SK-N-SH (cell line): Measurements from ENCODE around the gene CYSTM1. TPM values are rescaled to one million over a fixed set of nuclear protein-coding genes. Genes with fewer than 3 reads are reported as not detected.

Experiments
- CTCF ChIA-PET: fragments of 300-600, 350-600 bp; formaldehyde crosslinking; extraction: SDS; loops from one replicate; lab custom pipeline; 2021; lab: Yijun Ruan, JAX
- POLR2A ChIA-PET: fragments of 350-600 bp; sonication (Branson Sonifier 250); formaldehyde crosslinking; extraction: SDS; loops from one replicate; lab custom pipeline; 2020; ENCODE audit warnings: antibody characterized with exemption, inconsistent platforms; lab: Yijun Ruan, JAX
- DNase-seq: peaks from one replicate; pipeline ENCODE4 v3.0.0; 2012
- H2AFZ ChIP-seq: fragments of 200-600 bp; sonication (generic); 2 replicates; pipeline ENCODE4 v1.8.1; 2016; ENCODE audit warnings: antibody characterized with exemption, mild to moderate bottlenecking, low read depth
- H3F3A ChIP-seq: fragments of 200-600 bp; sonication (generic); replicated peaks from 2 replicates; pipeline ENCODE3; 2016; ENCODE audit warnings: antibody characterized with exemption, mild to moderate bottlenecking; ENCODE audit not compliant: insufficient read depth
- H3K27ac ChIP-seq, 2 experiments: fragments of 200-500 bp in 1 of 2; fragments of 200-600 bp in 1 of 2; sonication (Bioruptor generic) in 1 of 2; sonication (generic), shearing (Covaris generic) in 1 of 2; 2 replicates each; pipeline versions ENCODE4 v1.5.1 to v1.6.1; 2014 to 2016; ENCODE audit warnings: low read depth in 2 of 2, inconsistent platforms in 1 of 2, low read length in 1 of 2, mild to moderate bottlenecking in 1 of 2, mixed read lengths in 1 of 2
- H3K27me3 ChIP-seq: fragments of 200-600 bp; sonication (generic), shearing (Covaris generic); 2 replicates; pipeline ENCODE4 v1.6.1; 2016; ENCODE audit warnings: mixed run types; ENCODE audit not compliant: insufficient read depth
- H3K36me3 ChIP-seq, 2 experiments: fragments of 200-500 bp in 1 of 2; fragments of 200-600 bp in 1 of 2; sonication (Bioruptor generic) in 1 of 2; sonication (generic) in 1 of 2; replicated peaks in 1 of 2; 2 replicates each; pipeline versions ENCODE3 to v1.5.1; 2014 to 2016; ENCODE audit warnings: low read length in 1 of 2, mild to moderate bottlenecking in 1 of 2; ENCODE audit not compliant: insufficient read depth in 2 of 2, control insufficient read depth in 1 of 2
- H3K4me1 ChIP-seq, 2 experiments: fragments of 200-500 bp in 1 of 2; fragments of 200-600 bp in 1 of 2; sonication (Bioruptor generic) in 1 of 2; sonication (generic), shearing (Covaris generic) in 1 of 2; 2 replicates each; pipeline versions ENCODE4 v1.5.1 to v1.6.1; 2014 to 2016; ENCODE audit warnings: low read depth in 1 of 2, low read length in 1 of 2, mixed run types in 1 of 2; ENCODE audit not compliant: insufficient read depth in 2 of 2, control insufficient read depth in 1 of 2
- H3K4me2 ChIP-seq: fragments of 200-600 bp; sonication (generic), shearing (Covaris generic); 2 replicates; pipeline ENCODE4 v1.6.1; 2017; ENCODE audit warnings: mixed run types
- H3K4me3 ChIP-seq, 2 experiments: fragments of 200-500 bp in 1 of 2; fragments of 200-600 bp in 1 of 2; sonication (Bioruptor generic) in 1 of 2; sonication (generic), shearing (Covaris generic) in 1 of 2; 2 replicates each; pipeline versions ENCODE4 v1.5.1 to v1.8.1; 2014 to 2016; ENCODE audit warnings: low read depth in 2 of 2, inconsistent platforms in 1 of 2, low read length in 1 of 2, mild to moderate bottlenecking in 1 of 2, mixed read lengths in 1 of 2, moderate library complexity in 1 of 2
- H3K79me2 ChIP-seq: fragments of 200-600 bp; sonication (generic); 2 replicates; pipeline ENCODE4 v1.8.1; 2017; ENCODE audit warnings: mild to moderate bottlenecking; ENCODE audit not compliant: insufficient read depth
- H3K9ac ChIP-seq: fragments of 200-600 bp; sonication (generic); 2 replicates; pipeline ENCODE4 v1.6.1; 2017; ENCODE audit warnings: mixed run types
- H3K9me2 ChIP-seq: fragments of 200-600 bp; sonication (generic); 2 replicates; pipeline ENCODE4 v1.6.1; 2017; ENCODE audit warnings: mixed run types
- H3K9me3 ChIP-seq: fragments of 200-600 bp; sonication (generic); 2 replicates; pipeline ENCODE4 v1.6.1; 2017; ENCODE audit warnings: mixed run types, mild to moderate bottlenecking, moderate library complexity
- H4K20me1 ChIP-seq: fragments of 200-600 bp; sonication (generic); 2 replicates; pipeline ENCODE4 v1.6.1; 2017; ENCODE audit warnings: mild to moderate bottlenecking, mixed run types; ENCODE audit not compliant: insufficient read depth
- CHD2 ChIP-seq: fragments of 150-350 bp; IDR thresholded peaks from 2 replicates; pipeline ENCODE4 v1.6.1; 2018; ENCODE audit warnings: low read length; ENCODE audit not compliant: partially characterized antibody
- EP300 ChIP-seq, 2 experiments: IDR thresholded peaks; 2 replicates each; pipeline versions ENCODE4 v1.4.0 to v1.6.1; 2012; ENCODE audit warnings: borderline replicate concordance in 1 of 2, low read depth in 1 of 2, low read length in 1 of 2
- FOXJ3 ChIP-seq: sonication (generic); formaldehyde crosslinking; IDR thresholded peaks from 2 replicates; pipeline ENCODE4 v1.5.1; 2020; ENCODE audit warnings: mild to moderate bottlenecking, missing genetic modification reagents
- GATA2 ChIP-seq: sonication (generic); formaldehyde crosslinking; IDR thresholded peaks from 2 replicates; pipeline ENCODE4 v1.5.0; 2020; ENCODE audit warnings: mild to moderate bottlenecking, missing genetic modification reagents
- JUND ChIP-seq: IDR thresholded peaks from 2 replicates; pipeline ENCODE4 v1.4.0; 2012
- NRF1 ChIP-seq: IDR thresholded peaks from 2 replicates; pipeline ENCODE4 v1.6.1; 2012; ENCODE audit warnings: low read depth, mild to moderate bottlenecking, low read length
- RAD21 ChIP-seq: IDR thresholded peaks from 2 replicates; pipeline ENCODE4 v1.6.1; 2012; ENCODE audit warnings: mild to moderate bottlenecking, low read length
- RCOR1 ChIP-seq: fragments of 150-350 bp; IDR thresholded peaks from 2 replicates; pipeline ENCODE4 v1.6.1; 2017; ENCODE audit warnings: antibody characterized with exemption, low read length
- TEAD4 ChIP-seq: IDR thresholded peaks from 2 replicates; pipeline ENCODE4 v1.4.0; 2012; ENCODE audit warnings: mild to moderate bottlenecking, borderline replicate concordance; ENCODE audit not compliant: insufficient read depth
- WGBS: methylation state at CpG from one replicate; pipeline ENCODE4 v1.1.6; 2017; ENCODE audit warnings: low lambda C conversion rate; 5-methylcytosine and 5-hydroxymethylcytosine counted together
- polyA plus RNA-seq, 3 experiments: library from polyadenylated mRNA; depleted of rRNA; stranded (reverse); fragments of >200 nt; gene quantifications; 2 replicates each; pipeline ENCODE4 v1.2.3, GENCODE V29; 2012
- TF ChIP-seq, protein P1 (sequence below): IDR thresholded peaks from 2 replicates; pipeline ENCODE4 v1.4.0; 2012; ENCODE audit warnings: low read depth, borderline replicate concordance
- TF ChIP-seq, protein P2 (sequence below): fragments of 200-600 bp; sonication (generic); IDR thresholded peaks from 2 replicates; pipeline ENCODE4 v1.6.1; 2017; ENCODE audit warnings: antibody characterized with exemption, mild to moderate bottlenecking, moderate library complexity
- TF ChIP-seq, protein P3 (sequence below): fragments of 150-350 bp; IDR thresholded peaks from 2 replicates; pipeline ENCODE4 v1.6.1; 2017; ENCODE audit warnings: antibody characterized with exemption, low read length, low read depth, borderline replicate concordance

The CYSTM1 gene
- polyA plus RNA-seq, 1 of the 3 experiments (the other 2 are of a cell fraction), result 27.1 TPM

DNA sequence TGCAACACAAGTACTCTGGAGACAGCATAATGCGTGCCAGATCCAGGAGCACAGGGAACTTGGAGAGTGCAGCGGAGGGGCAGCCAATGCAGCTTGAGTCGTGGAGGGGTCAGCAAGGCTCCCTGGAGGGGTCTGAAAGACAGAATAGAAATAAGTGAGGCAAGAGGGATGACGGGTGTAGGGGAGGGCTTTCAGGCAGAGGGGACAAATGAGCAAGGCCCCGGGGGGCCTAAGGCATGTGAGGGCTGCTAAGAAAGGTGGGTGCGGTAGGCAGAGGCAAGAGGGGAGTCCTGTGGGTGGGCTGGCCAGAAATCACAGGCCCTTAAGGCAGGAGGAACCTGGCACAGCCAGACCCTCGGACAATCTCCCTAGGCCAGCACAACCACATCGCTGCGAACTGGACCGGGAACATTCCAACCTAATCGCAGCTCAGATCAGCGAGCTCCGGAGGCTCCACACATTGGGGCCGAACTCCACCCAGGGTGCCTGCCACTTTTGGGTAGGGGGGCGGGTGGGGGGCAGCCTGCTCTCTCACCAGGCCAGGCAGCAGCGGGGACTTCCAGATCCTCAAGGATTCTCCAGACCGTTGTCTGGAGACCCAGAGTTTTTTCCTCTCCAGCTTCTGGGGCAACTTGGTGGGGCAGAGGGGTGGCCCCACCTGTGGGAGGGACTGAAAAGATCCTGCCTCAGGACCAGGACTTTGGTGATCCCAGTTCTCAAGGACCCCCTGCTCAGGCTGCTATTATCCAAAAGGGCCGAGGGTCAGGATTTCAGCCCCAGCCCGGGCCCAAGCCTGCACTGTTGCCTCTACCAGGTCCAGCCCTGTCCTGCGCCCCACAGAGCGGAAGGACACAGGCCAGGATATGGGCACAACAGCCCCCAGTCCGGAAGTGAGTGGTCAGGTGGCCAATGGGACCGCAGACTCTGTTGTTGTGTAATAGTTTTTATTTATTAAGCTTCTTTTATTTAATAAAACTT is 22.7 kb upstream of the CYSTM1 start:
- H3F3A ChIP-seq, result no peaks in the 10 kb centered on the region
- H3K9ac ChIP-seq, result no peak overlapping the region
- no peaks in the 10 kb centered on the region for H4K20me1 ChIP-seq
- no peaks in the 10 kb centered on the region for H3K36me3 ChIP-seq
- 80% methylated on average over 12 of the region's 23 CpGs for WGBS
- no peak overlapping the region for H3K4me2 ChIP-seq
- H3K4me1 ChIP-seq, result peaks cover 0 to 5% of the 10 kb centered on the region in 2 experiments; a peak in 1 of 4 replicates
- H2AFZ ChIP-seq, result no peak overlapping the region
- POLR2A ChIA-PET, result no interaction called here
- H3K79me2 ChIP-seq, result peaks cover 3% of the 10 kb centered on the region; the same call in 1 of the 2 replicates
- no peaks in the 10 kb centered on the region for H3K9me2 ChIP-seq
- H3K9me3 ChIP-seq, result no peaks in the 10 kb centered on the region
- H3K27me3 ChIP-seq, result no peaks in the 10 kb centered on the region
- TF ChIP-seq CHD2, result no peak
- TF ChIP-seq, protein P1, sequence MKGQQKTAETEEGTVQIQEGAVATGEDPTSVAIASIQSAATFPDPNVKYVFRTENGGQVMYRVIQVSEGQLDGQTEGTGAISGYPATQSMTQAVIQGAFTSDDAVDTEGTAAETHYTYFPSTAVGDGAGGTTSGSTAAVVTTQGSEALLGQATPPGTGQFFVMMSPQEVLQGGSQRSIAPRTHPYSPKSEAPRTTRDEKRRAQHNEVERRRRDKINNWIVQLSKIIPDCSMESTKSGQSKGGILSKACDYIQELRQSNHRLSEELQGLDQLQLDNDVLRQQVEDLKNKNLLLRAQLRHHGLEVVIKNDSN, result no peak
- TF ChIP-seq TEAD4, result no peak
- no peak for TF ChIP-seq NRF1
- TF ChIP-seq EP300 (IDR thresholded peaks at IDR 0.05; ENCODE audit: borderline replicate concordance in 1 of 2, low read depth in 1 of 2, low read length in 1 of 2), result no peak
- no peak for TF ChIP-seq RCOR1
- TF ChIP-seq, protein P2, sequence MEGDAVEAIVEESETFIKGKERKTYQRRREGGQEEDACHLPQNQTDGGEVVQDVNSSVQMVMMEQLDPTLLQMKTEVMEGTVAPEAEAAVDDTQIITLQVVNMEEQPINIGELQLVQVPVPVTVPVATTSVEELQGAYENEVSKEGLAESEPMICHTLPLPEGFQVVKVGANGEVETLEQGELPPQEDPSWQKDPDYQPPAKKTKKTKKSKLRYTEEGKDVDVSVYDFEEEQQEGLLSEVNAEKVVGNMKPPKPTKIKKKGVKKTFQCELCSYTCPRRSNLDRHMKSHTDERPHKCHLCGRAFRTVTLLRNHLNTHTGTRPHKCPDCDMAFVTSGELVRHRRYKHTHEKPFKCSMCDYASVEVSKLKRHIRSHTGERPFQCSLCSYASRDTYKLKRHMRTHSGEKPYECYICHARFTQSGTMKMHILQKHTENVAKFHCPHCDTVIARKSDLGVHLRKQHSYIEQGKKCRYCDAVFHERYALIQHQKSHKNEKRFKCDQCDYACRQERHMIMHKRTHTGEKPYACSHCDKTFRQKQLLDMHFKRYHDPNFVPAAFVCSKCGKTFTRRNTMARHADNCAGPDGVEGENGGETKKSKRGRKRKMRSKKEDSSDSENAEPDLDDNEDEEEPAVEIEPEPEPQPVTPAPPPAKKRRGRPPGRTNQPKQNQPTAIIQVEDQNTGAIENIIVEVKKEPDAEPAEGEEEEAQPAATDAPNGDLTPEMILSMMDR, result no peak
- TF ChIP-seq GATA2 (CRISPR knock-in tag), result no peak
- no peak for TF ChIP-seq RAD21
- TF ChIP-seq, protein P3, sequence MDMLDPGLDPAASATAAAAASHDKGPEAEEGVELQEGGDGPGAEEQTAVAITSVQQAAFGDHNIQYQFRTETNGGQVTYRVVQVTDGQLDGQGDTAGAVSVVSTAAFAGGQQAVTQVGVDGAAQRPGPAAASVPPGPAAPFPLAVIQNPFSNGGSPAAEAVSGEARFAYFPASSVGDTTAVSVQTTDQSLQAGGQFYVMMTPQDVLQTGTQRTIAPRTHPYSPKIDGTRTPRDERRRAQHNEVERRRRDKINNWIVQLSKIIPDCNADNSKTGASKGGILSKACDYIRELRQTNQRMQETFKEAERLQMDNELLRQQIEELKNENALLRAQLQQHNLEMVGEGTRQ, result no peak
- TF ChIP-seq JUND, result no peak
- no peak for TF ChIP-seq FOXJ3 (CRISPR knock-in tag)
- H3K27ac ChIP-seq, result no peak overlapping the region
- CTCF ChIA-PET, result interaction anchor here (0.6 to 13.5 kb wide), 6 partner anchors 8 to 92 kb away, joined by 3 to 147 read pairs (median 5); partner anchors contain the start of gene PURA
- H3K4me3 ChIP-seq, result no peak overlapping the region
- DNase-seq, result no peak
